Suprapubic skin (tissue), 4 donors: ENCODE measurements around the gene RNGTT. TPM values are rescaled to one million over a fixed set of nuclear protein-coding genes. Genes with fewer than 3 reads are reported as not detected.

ENCODE experiments used
- DNase-seq, 2 donors: peaks; one replicate each; pipeline ENCODE4 v3.0.0-alpha.2; 2019; ENCODE audit warnings: low spot score in 2 of 2
- H3K27ac ChIP-seq: fragments of 200-600 bp; sonication (generic); one replicate; pipeline ENCODE4 v1.5.1; 2019
- H3K27me3 ChIP-seq: fragments of 200-600 bp; sonication (generic); one replicate; pipeline ENCODE4 v1.5.1; 2019
- H3K36me3 ChIP-seq: fragments of 200-600 bp; sonication (generic); one replicate; pipeline ENCODE4 v1.5.1; 2019
- H3K4me1 ChIP-seq: fragments of 200-600 bp; sonication (generic); one replicate; pipeline ENCODE4 v1.5.1; 2019
- H3K4me3 ChIP-seq: fragments of 200-600 bp; sonication (generic); one replicate; pipeline ENCODE4 v1.5.1; 2019; ENCODE audit warnings: mild to moderate bottlenecking
- H3K9me3 ChIP-seq: fragments of 200-600 bp; sonication (generic); one replicate; pipeline ENCODE4 v1.5.1; 2019
- CTCF ChIP-seq, 2 donors: fragments of 200-600 bp in 1 of 2; fragments of 450-650 bp in 1 of 2; sonication (generic) in 1 of 2; IDR thresholded peaks; one replicate each; pipeline ENCODE4 v1.5.1; 2016 to 2019; ENCODE audit warnings: antibody characterized with exemption in 2 of 2, mild to moderate bottlenecking in 1 of 2, moderate library complexity in 1 of 2
- EP300 ChIP-seq: sonication (generic); formaldehyde crosslinking; IDR thresholded peaks from one replicate; pipeline ENCODE4 v1.6.1; 2017; ENCODE audit warnings: antibody characterized with exemption
- POLR2A ChIP-seq, 2 donors: fragments of 450-650 bp; IDR thresholded peaks; one replicate each; pipeline ENCODE4 v1.6.1; 2017; ENCODE audit warnings: antibody characterized with exemption in 2 of 2, mild to moderate bottlenecking in 2 of 2, moderate library complexity in 2 of 2
- POLR2AphosphoS5 ChIP-seq, 3 donors: sonication (generic); formaldehyde crosslinking; IDR thresholded peaks; one replicate each; pipeline ENCODE4 v1.6.1; 2017; ENCODE audit warnings: antibody characterized with exemption in 3 of 3
- WGBS: methylation state at CpG from one replicate; pipeline ENCODE4 v1.1.5; 2018; 5-methylcytosine and 5-hydroxymethylcytosine counted together
- total RNA-seq, 4 donors: library from RNA; depleted of rRNA; stranded (reverse); fragments of >200 nt; gene quantifications; one replicate each; pipeline ENCODE4 v1.1.0, GENCODE V29; 2016

RNGTT gene
- total RNA-seq, 4 donors from 2014 or later: 8.6 to 13.6 (median 11.6) TPM

DNA sequence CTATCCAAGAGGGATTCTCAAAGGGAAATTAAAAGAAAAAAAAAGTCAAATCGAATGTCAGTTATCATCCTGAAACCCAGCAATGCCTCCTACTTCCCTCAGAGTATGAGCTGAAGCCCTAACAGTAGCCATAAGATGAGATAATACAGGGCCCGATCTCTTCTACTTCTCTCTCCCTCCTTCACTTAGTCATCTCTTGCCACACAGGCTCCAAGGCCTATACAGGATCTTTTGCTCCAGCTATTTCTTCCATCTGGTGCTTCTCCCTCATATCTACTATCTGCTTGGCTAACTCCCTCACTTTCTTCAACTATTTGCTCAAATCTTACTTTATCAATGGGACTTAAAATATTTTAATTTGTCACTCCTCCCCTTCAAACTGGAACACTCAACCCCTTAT is 215.3 kb downstream of the RNGTT start:
- Histone ChIP-seq H3K27ac (no peak overlapping the region), H3K36me3 (no peaks in the 10 kb centered on the region), H3K4me1 (no peaks in the 10 kb centered on the region), H3K4me3 (no peak overlapping the region), H3K9me3 (no peaks in the 10 kb centered on the region), H3K27me3 (no peaks in the 10 kb centered on the region)
- no peak for DNase-seq
- WGBS: 83% methylated on average over 2 of the region's 2 CpGs
- TF ChIP-seq EP300 (no peak), CTCF (IDR thresholded peaks at IDR 0.05) (no peak), POLR2AphosphoS5 (IDR thresholded peaks at IDR 0.05) (no peak), POLR2A (IDR thresholded peaks at IDR 0.05) (no peak)

GRCh38 chr6:88741939-88742338 is 221.5 kb downstream of the RNGTT start:
- 70% methylated on average over 1 of the region's 1 CpG for WGBS
- H3K4me1 ChIP-seq: no peaks in the 10 kb centered on the region
- no peaks in the 10 kb centered on the region for H3K9me3 ChIP-seq
- no peaks in the 10 kb centered on the region for H3K27me3 ChIP-seq
- no peaks in the 10 kb centered on the region for H3K36me3 ChIP-seq
- DNase-seq: no peak
- no peak overlapping the region for H3K27ac ChIP-seq
- no peak for TF ChIP-seq EP300
- TF ChIP-seq CTCF (IDR thresholded peaks at IDR 0.05): no peak
- no peak for TF ChIP-seq POLR2AphosphoS5 (IDR thresholded peaks at IDR 0.05)
- no peak for TF ChIP-seq POLR2A (IDR thresholded peaks at IDR 0.05)
- no peak overlapping the region for H3K4me3 ChIP-seq

DNA sequence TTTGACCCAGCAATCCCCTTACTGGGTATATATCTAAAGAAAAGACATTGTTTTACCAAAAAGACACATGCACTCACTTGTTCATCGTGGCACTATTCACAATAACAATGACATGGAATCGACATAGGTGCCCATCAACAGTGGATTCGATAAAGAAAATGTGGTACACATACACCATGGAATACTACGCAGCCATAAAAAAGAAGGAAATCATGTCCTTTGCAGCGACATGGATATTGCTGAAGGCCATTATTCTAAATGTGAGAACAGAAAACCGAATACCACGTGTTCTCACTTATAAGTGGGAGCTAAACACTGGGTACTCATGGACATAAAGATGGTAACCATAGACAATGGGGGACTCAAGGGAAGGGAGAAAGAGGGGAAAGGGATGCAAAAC is 222.3 kb downstream of the RNGTT start:
- no peaks in the 10 kb centered on the region for H3K4me1 ChIP-seq
- no peaks in the 10 kb centered on the region for H3K27me3 ChIP-seq
- no peaks in the 10 kb centered on the region for H3K36me3 ChIP-seq
- H3K27ac ChIP-seq: no peak overlapping the region
- DNase-seq: no peak
- H3K4me3 ChIP-seq: no peak overlapping the region
- 95% methylated on average over 7 of the region's 7 CpGs for WGBS
- H3K9me3 ChIP-seq: no peaks in the 10 kb centered on the region
- TF ChIP-seq POLR2A (IDR thresholded peaks at IDR 0.05): no peak
- TF ChIP-seq POLR2AphosphoS5 (IDR thresholded peaks at IDR 0.05): no peak
- TF ChIP-seq EP300: no peak
- TF ChIP-seq CTCF (IDR thresholded peaks at IDR 0.05): no peak

DNA sequence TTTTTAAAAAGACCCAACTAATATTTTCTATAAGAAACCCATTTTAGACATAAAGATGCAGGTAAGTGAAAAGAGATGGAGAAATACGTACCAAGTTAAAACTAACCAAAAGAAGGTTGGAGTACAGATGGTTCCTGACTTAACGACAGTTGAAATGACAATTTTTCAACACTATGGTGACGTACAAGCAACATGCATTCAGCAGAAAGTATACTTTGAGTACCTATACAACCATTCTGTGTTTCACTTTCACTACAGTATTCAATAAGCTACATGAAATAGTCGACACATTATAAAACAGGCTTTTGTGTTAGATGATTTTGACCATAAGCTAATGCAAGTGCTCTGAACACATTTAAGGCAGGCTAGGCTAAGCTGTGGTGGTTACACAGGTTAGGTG is 228.9 kb downstream of the RNGTT start:
- DNase-seq: no peak
- Histone ChIP-seq H3K9me3 (no peaks in the 10 kb centered on the region), H3K4me3 (no peak overlapping the region), H3K27me3 (no peaks in the 10 kb centered on the region), H3K27ac (no peak overlapping the region), H3K36me3 (no peaks in the 10 kb centered on the region), H3K4me1 (no peaks in the 10 kb centered on the region)
- WGBS: 91% methylated on average over 4 of the region's 4 CpGs
- TF ChIP-seq CTCF (IDR thresholded peaks at IDR 0.05) (no peak), EP300 (no peak), POLR2A (IDR thresholded peaks at IDR 0.05) (no peak), POLR2AphosphoS5 (IDR thresholded peaks at IDR 0.05) (no peak)

DNA sequence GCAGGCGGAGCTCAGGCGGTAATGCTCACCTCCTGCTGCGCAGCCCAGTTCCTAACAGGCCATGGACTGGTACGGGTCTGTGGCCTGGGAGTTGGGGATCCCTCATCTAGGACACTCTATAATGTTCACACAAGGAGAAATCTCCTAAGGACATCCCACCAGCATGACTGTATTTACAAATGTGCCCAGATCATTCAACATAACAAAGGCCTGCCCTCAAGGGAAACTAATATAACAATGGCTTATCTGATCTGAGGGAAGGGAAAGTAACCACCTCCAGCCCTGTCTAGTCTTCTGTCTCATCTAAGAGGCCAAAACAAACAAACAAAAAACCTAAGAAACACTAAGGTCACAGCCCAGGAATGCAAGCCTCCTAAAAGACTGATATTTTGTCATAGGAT is 232.8 kb downstream of the RNGTT start:
- TF ChIP-seq EP300: no peak
- no peak for TF ChIP-seq POLR2A (IDR thresholded peaks at IDR 0.05)
- TF ChIP-seq POLR2AphosphoS5 (IDR thresholded peaks at IDR 0.05): no peak
- TF ChIP-seq CTCF (IDR thresholded peaks at IDR 0.05): no peak

More for the DNA sequence above, 232.8 kb downstream of the RNGTT start:
- no peaks in the 10 kb centered on the region for H3K4me1 ChIP-seq
- no peaks in the 10 kb centered on the region for H3K36me3 ChIP-seq
- H3K9me3 ChIP-seq: no peaks in the 10 kb centered on the region
- H3K4me3 ChIP-seq: no peak overlapping the region
- no peak for DNase-seq
- H3K27me3 ChIP-seq: no peaks in the 10 kb centered on the region
- no peak overlapping the region for H3K27ac ChIP-seq
- WGBS: 96% methylated on average over 4 of the region's 4 CpGs
